HFFc6 (cell line): ENCODE results near the gene BABAM2. TPM values are rescaled to one million over a fixed set of nuclear protein-coding genes. Genes with fewer than 3 reads are reported as not detected.

Source experiments
- DNase-seq: peaks from one replicate; pipeline ENCODE4 v3.0.0-alpha.2; 2018
- H3K27ac Mint-ChIP-seq: 2 replicates; pipeline ENCODE4 v1.8.0; 2020; ENCODE audit warnings: mild to moderate bottlenecking, mixed read lengths
- H3K27me3 Mint-ChIP-seq: 2 replicates; pipeline ENCODE4 v1.8.0; 2021; ENCODE audit warnings: mild to moderate bottlenecking, moderate library complexity, mixed read lengths; ENCODE audit not compliant: insufficient read depth
- H3K36me3 Mint-ChIP-seq: 2 replicates; pipeline ENCODE4 v1.8.0; 2021; ENCODE audit warnings: low read depth, mixed read lengths
- H3K4me1 Mint-ChIP-seq: 2 replicates; pipeline ENCODE4 v1.8.0; 2020; ENCODE audit warnings: low read depth, mixed read lengths
- H3K4me3 Mint-ChIP-seq: 2 replicates; pipeline ENCODE4 v1.8.0; 2020; ENCODE audit warnings: mild to moderate bottlenecking, moderate library complexity, mixed read lengths
- H3K9me3 Mint-ChIP-seq: 2 replicates; pipeline ENCODE4 v1.8.0; 2020; ENCODE audit warnings: mild to moderate bottlenecking, mixed read lengths
- CTCF ChIP-seq: fragments of 200-600 bp; sonication (generic); IDR thresholded peaks from 2 replicates; pipeline ENCODE4 v1.5.0; 2021; ENCODE audit warnings: antibody characterized with exemption, mild to moderate bottlenecking
- total RNA-seq, 6 experiments: library from RNA; stranded (reverse); fragmentation: NEBNext Ultra II Directional; extraction: Animal tissue kit (Norgen Biotek cat#: 25700); gene quantifications; 2 replicates in 1 of 6; 3 replicates in 5 of 6; pipeline ENCODE4 v1.2.3, GENCODE V29; 2021

BABAM2 gene
- total RNA-seq, 6 experiments from 2014 or later, result 30.8 to 46.6 (median 41.2) TPM

GRCh38 chr2:28270456-28271152 is 380.1 kb downstream of the BABAM2 start:
- H3K36me3 Mint-ChIP-seq, result peaks cover 16% of the 10 kb centered on the region
- no peak for TF ChIP-seq CTCF
- no peaks in the 10 kb centered on the region for H3K9me3 Mint-ChIP-seq
- H3K4me1 Mint-ChIP-seq, result peaks cover 76% of the 10 kb centered on the region
- H3K27ac Mint-ChIP-seq, result peak overlapping the region; percentile 57
- H3K27me3 Mint-ChIP-seq, result peaks cover 2% of the 10 kb centered on the region
- H3K4me3 Mint-ChIP-seq, result no peak overlapping the region
- DNase-seq, result no peak

GRCh38 chr2:28271231-28271918 is 380.8 kb downstream of the BABAM2 start:
- DNase-seq, result no peak
- TF ChIP-seq CTCF, result no peak
- Mint-ChIP-seq H3K36me3 (peaks cover 16% of the 10 kb centered on the region), H3K4me3 (peak overlapping the region; percentile 40), H3K4me1 (peaks cover 84% of the 10 kb centered on the region), H3K9me3 (no peaks in the 10 kb centered on the region), H3K27ac (peak overlapping the region; percentile 57), H3K27me3 (peaks cover 2% of the 10 kb centered on the region)

- TF ChIP-seq CTCF, result no peak
Measured at GRCh38 chr2:28271919-28272250, 381.4 kb downstream of the BABAM2 start.

GRCh38 chr2:28273751-28274150 is 383.2 kb downstream of the BABAM2 start:
- H3K36me3 Mint-ChIP-seq, result peaks cover 17% of the 10 kb centered on the region
- no peak for DNase-seq
- H3K4me1 Mint-ChIP-seq, result peaks cover 90% of the 10 kb centered on the region
- H3K4me3 Mint-ChIP-seq, result no peak overlapping the region
- H3K27me3 Mint-ChIP-seq, result peaks cover 2% of the 10 kb centered on the region
- no peak for TF ChIP-seq CTCF
- peak overlapping the region; percentile 95; the same call in 1 of the 2 replicates for H3K27ac Mint-ChIP-seq
- H3K9me3 Mint-ChIP-seq, result no peaks in the 10 kb centered on the region

More at GRCh38 chr2:28271919-28272250, 381.4 kb downstream of the BABAM2 start:
- Mint-ChIP-seq H3K4me1 (peaks cover 89% of the 10 kb centered on the region), H3K9me3 (no peaks in the 10 kb centered on the region), H3K4me3 (peak overlapping the region; percentile 40), H3K27me3 (peaks cover 2% of the 10 kb centered on the region), H3K36me3 (peaks cover 16% of the 10 kb centered on the region), H3K27ac (peak overlapping the region; percentile 57)
- no peak for DNase-seq

GRCh38 chr2:28274911-28275685 is 384.6 kb downstream of the BABAM2 start:
- no peaks in the 10 kb centered on the region for H3K9me3 Mint-ChIP-seq
- peak; percentile 93 for DNase-seq
- H3K27me3 Mint-ChIP-seq, result peaks cover 2% of the 10 kb centered on the region
- peaks cover 82% of the 10 kb centered on the region for H3K4me1 Mint-ChIP-seq
- TF ChIP-seq CTCF, result no peak
- peaks cover 18% of the 10 kb centered on the region for H3K36me3 Mint-ChIP-seq
- H3K4me3 Mint-ChIP-seq, result peak overlapping the region; percentile 73
- peak overlapping the region; percentile 95 for H3K27ac Mint-ChIP-seq
